ENCODE data around the gene ZFYVE9. TPM values are rescaled to one million over a fixed set of nuclear protein-coding genes. Genes with fewer than 3 reads are reported as not detected.

The ZFYVE9 gene
- total and polyA plus RNA-seq, 2 of the 8 experiments (the other 6 are each of a cell fraction or from before 2014, with no cell fraction given) = 5.8 to 26.5 TPM

DNA sequence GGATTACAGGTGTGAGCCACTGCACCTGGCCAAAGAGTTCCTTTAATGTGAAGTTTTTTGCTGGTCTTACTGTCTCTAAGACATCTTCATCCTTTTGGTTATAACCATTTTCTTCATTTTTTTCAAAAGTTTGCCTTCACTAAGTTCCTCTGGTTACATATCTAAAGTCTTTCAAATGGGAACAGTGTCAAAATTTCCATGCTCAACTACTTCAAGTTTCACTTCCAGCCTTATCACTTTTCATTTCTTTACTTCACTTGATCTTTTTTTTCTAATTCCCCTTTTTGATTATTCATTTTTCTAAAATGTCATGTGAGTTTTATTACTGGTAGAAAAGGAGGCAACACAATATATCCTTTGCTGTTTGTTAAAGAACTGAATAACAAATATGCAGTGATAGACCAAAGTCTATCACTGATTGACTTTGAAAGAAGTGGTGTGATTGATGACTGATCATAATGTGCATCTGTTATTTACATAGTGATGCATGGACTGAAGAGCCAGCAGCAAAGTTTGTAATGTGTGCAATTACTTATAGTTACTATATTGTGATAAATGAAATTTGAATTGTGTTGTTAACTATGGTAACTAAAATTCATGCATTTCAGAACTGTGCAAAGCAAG, 16.0 kb upstream of the ZFYVE9 start:
- no peak overlapping the region for H3K14ac ChIP-seq (ENCODE audit: insufficient read length)
- no peak for TF ChIP-seq SIRT6 (IDR thresholded peaks at IDR 0.05; ENCODE audit: low read length)
- no peak for TF ChIP-seq CHD1 (IDR thresholded peaks at IDR 0.05; ENCODE audit: low read depth, low read length)
- no peak for TF ChIP-seq FOSL1 (IDR thresholded peaks at IDR 0.05; ENCODE audit: insufficient read depth, low read depth, low read length)
- TF ChIP-seq, protein P1, sequence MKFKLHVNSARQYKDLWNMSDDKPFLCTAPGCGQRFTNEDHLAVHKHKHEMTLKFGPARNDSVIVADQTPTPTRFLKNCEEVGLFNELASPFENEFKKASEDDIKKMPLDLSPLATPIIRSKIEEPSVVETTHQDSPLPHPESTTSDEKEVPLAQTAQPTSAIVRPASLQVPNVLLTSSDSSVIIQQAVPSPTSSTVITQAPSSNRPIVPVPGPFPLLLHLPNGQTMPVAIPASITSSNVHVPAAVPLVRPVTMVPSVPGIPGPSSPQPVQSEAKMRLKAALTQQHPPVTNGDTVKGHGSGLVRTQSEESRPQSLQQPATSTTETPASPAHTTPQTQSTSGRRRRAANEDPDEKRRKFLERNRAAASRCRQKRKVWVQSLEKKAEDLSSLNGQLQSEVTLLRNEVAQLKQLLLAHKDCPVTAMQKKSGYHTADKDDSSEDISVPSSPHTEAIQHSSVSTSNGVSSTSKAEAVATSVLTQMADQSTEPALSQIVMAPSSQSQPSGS (IDR thresholded peaks at IDR 0.05; ENCODE audit: low read length) = no peak
- no peak for TF ChIP-seq TCF12 (IDR thresholded peaks at IDR 0.05; ENCODE audit: low read depth, low read length)
- TF ChIP-seq KDM5A (IDR thresholded peaks at IDR 0.05; ENCODE audit: low read length) = no peak

More for the DNA sequence above, 16.0 kb upstream of the ZFYVE9 start:
- no peak overlapping the region for H2BK120ac ChIP-seq (replicated peaks; ENCODE audit: low read depth, low read length)
- no peak overlapping the region for H3K56ac ChIP-seq (replicated peaks; ENCODE audit: insufficient read length, low read depth, low read length)
- H3K36me3 ChIP-seq (ENCODE audit: control insufficient read depth in 2 of 4, insufficient read depth in 4 of 4, low read length in 3 of 4) = no peaks in the 10 kb centered on the region
- no peak overlapping the region for H4K91ac ChIP-seq (replicated peaks; ENCODE audit: insufficient read length, low read length)
- FAIRE-seq (no peak), DNase-seq (ENCODE audit: low read depth in 1 of 2, low spot score in 2 of 2) (no peak)
- no peak overlapping the region for H2AFZ ChIP-seq (ENCODE audit: low read length)
- H3K9ac ChIP-seq (replicated peaks in 1 of 4; ENCODE audit: extremely low read depth in 1 of 4, low read depth in 3 of 4, low read length in 3 of 4) = no peak overlapping the region
- H3K23ac ChIP-seq (ENCODE audit: insufficient read length) = no peak overlapping the region
- no peak overlapping the region for H2BK12ac ChIP-seq (ENCODE audit: low read depth, low read length)
- no peaks in the 10 kb centered on the region; a peak in 1 of 7 replicates for H3K27me3 ChIP-seq (replicated peaks in 1 of 4; ENCODE audit: control insufficient read depth in 3 of 4, extremely low read depth in 1 of 4, insufficient read depth in 3 of 4, low read length in 3 of 4)
- no peak overlapping the region for H2BK5ac ChIP-seq (ENCODE audit: low read depth, low read length)
- H3K18ac ChIP-seq (ENCODE audit: extremely low read depth, low read length) = no peak overlapping the region
- no peak overlapping the region for H4K8ac ChIP-seq (ENCODE audit: extremely low read depth, insufficient read depth, low read length)
- no peak overlapping the region for H2AK5ac ChIP-seq (ENCODE audit: low read depth, low read length)
- no peaks in the 10 kb centered on the region for H3K79me1 ChIP-seq (ENCODE audit: low read depth, low read length)
- ChIA-PET POLR2A (ENCODE audit: partially characterized antibody) (interaction anchor here (2.0 kb wide), 1 partner anchor 223 kb away, joined by 4 read pairs; no protein-coding TSS in a partner anchor), CTCF (ENCODE audit: partially characterized antibody) (interaction anchor here (1.0 to 3.2 kb wide), 8 partner anchors 7 to 223 kb away, joined by 3 to 12 read pairs (median 6); no protein-coding TSS in a partner anchor)
- H4K5ac ChIP-seq (ENCODE audit: insufficient read length, low read depth, low read length) = no peak overlapping the region
- H3K4me2 ChIP-seq (ENCODE audit: insufficient read depth in 1 of 2, low read depth in 2 of 2, low read length in 2 of 2) = no peak overlapping the region
- H3K23me2 ChIP-seq (ENCODE audit: low read depth, low read length) = no peaks in the 10 kb centered on the region
- H3K9me3 ChIP-seq (ENCODE audit: insufficient read depth in 2 of 2, low read depth in 1 of 2, low read length in 1 of 2) = no peaks in the 10 kb centered on the region
- no peaks in the 10 kb centered on the region for H3K79me2 ChIP-seq (ENCODE audit: control insufficient read depth in 1 of 2, insufficient read depth in 2 of 2, low read length in 2 of 2)
- no peaks in the 10 kb centered on the region for H4K20me1 ChIP-seq (replicated peaks in 1 of 2; ENCODE audit: control insufficient read depth in 1 of 2, insufficient read depth in 2 of 2, low read length in 2 of 2)
- H3K4me1 ChIP-seq (replicated peaks in 1 of 4; ENCODE audit: control insufficient read depth in 3 of 4, insufficient read depth in 4 of 4, low read length in 3 of 4) = no peaks in the 10 kb centered on the region
- H3K4me3 ChIP-seq (ENCODE audit: extremely low read depth in 1 of 4, insufficient read depth in 2 of 4, low read depth in 3 of 4, low read length in 4 of 4) = no peak overlapping the region
- no peak overlapping the region for H2BK20ac ChIP-seq (ENCODE audit: low read length)
- H2BK15ac ChIP-seq (ENCODE audit: low read length) = no peak overlapping the region
- H3K27ac ChIP-seq (ENCODE audit: low read depth, low read length) = no peak overlapping the region
- no peak overlapping the region for H3K4ac ChIP-seq (replicated peaks; ENCODE audit: insufficient read length, low read depth, low read length)

Measured in H1 (cell line).